ENCODE results near the gene TBC1D19. TPM values are rescaled to one million over a fixed set of nuclear protein-coding genes. Genes with fewer than 3 reads are reported as not detected.

The TBC1D19 gene
- total RNA-seq, 1 experiment from 2014 or later, result 2.2 TPM

DNA sequence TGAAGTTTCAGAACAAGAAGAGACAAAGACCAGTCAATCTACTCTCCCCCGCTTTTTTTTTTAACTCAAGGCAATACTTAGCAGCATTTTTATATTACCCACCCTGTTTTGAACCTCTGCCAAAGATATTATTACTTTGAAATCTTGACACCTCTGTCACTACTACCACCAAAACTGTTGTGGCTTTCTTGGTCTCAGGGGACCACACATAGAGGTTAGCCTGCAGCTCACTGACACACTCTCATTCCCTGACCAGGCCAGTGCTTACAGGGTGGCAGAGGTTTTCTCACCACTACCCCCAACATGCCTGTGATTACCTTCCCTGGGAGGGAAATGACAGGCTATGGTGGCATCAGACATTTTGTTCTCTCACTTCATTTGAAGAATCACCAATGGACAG lies 139.3 kb downstream of the TBC1D19 start:
- no peak for DNase-seq (ENCODE audit: low read depth, low spot score)
- intact Hi-C loops (cut with micrococcal nuclease; ENCODE audit: unreplicated experiment), result no loop called here
- in situ Hi-C loops (cut with HindIII; ENCODE audit: low pct_unique_long_range_greater_than_20kb, low sequenced_read_pairs), result no loop called here
- Histone ChIP-seq H3K36me3 (ENCODE audit: control insufficient read depth, insufficient read depth, low read length) (no peaks in the 10 kb centered on the region), H3K27me3 (ENCODE audit: control insufficient read depth, insufficient read depth, low read length) (no peaks in the 10 kb centered on the region), H3K4me1 (ENCODE audit: control insufficient read depth, insufficient read depth, low read length) (no peaks in the 10 kb centered on the region), H3K4me3 (ENCODE audit: low read depth in 2 of 2, low read length in 2 of 2) (no peak overlapping the region), H3K27ac (ENCODE audit: low read length) (no peak overlapping the region), H3K9me3 (ENCODE audit: control insufficient read depth, insufficient read depth, low read depth, low read length) (no peaks in the 10 kb centered on the region)
- POLR2A ChIA-PET, result no interaction called here
- CTCF ChIA-PET, result no interaction called here
- BruUV-seq (replicated peaks), result no TSS peak
- ATAC-seq, result no peak
- TF ChIP-seq, protein P1, sequence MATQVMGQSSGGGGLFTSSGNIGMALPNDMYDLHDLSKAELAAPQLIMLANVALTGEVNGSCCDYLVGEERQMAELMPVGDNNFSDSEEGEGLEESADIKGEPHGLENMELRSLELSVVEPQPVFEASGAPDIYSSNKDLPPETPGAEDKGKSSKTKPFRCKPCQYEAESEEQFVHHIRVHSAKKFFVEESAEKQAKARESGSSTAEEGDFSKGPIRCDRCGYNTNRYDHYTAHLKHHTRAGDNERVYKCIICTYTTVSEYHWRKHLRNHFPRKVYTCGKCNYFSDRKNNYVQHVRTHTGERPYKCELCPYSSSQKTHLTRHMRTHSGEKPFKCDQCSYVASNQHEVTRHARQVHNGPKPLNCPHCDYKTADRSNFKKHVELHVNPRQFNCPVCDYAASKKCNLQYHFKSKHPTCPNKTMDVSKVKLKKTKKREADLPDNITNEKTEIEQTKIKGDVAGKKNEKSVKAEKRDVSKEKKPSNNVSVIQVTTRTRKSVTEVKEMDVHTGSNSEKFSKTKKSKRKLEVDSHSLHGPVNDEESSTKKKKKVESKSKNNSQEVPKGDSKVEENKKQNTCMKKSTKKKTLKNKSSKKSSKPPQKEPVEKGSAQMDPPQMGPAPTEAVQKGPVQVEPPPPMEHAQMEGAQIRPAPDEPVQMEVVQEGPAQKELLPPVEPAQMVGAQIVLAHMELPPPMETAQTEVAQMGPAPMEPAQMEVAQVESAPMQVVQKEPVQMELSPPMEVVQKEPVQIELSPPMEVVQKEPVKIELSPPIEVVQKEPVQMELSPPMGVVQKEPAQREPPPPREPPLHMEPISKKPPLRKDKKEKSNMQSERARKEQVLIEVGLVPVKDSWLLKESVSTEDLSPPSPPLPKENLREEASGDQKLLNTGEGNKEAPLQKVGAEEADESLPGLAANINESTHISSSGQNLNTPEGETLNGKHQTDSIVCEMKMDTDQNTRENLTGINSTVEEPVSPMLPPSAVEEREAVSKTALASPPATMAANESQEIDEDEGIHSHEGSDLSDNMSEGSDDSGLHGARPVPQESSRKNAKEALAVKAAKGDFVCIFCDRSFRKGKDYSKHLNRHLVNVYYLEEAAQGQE (IDR thresholded peaks at IDR 0.05; ENCODE audit: insufficient read depth in 1 of 2, low read depth in 2 of 2, low read length in 1 of 2), result no peak
- TF ChIP-seq POLR2AphosphoS5 (IDR thresholded peaks at IDR 0.05; ENCODE audit: low read depth, low read length) (no peak), SIN3A (IDR thresholded peaks at IDR 0.05; ENCODE audit: borderline replicate concordance, insufficient read depth, low read depth, low read length) (no peak), TCF7L2 (IDR thresholded peaks at IDR 0.05; ENCODE audit: low read depth, low read length) (no peak)
- TF ChIP-seq, protein P2, sequence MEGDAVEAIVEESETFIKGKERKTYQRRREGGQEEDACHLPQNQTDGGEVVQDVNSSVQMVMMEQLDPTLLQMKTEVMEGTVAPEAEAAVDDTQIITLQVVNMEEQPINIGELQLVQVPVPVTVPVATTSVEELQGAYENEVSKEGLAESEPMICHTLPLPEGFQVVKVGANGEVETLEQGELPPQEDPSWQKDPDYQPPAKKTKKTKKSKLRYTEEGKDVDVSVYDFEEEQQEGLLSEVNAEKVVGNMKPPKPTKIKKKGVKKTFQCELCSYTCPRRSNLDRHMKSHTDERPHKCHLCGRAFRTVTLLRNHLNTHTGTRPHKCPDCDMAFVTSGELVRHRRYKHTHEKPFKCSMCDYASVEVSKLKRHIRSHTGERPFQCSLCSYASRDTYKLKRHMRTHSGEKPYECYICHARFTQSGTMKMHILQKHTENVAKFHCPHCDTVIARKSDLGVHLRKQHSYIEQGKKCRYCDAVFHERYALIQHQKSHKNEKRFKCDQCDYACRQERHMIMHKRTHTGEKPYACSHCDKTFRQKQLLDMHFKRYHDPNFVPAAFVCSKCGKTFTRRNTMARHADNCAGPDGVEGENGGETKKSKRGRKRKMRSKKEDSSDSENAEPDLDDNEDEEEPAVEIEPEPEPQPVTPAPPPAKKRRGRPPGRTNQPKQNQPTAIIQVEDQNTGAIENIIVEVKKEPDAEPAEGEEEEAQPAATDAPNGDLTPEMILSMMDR (IDR thresholded peaks at IDR 0.05), result no peak

DNA sequence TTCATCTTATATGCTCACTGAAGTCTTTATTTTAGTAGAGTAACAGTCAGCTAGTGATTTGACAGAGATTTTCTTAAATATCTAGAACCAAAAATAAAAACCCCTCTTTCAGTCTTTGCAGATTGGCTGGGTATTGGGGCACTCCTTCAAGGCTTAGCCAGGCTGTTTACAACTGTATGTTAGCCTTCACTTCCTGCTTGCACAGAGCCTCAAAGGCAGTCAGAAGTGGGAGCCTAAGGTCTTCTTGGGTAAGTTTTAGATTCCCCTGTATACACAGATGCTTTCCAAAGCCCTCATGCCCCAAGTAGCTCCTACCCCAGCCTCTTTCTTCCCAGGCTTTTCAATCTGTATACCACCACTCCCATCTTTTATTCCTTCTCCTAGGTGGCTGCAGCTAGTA lies 140.7 kb downstream of the TBC1D19 start:
- in situ Hi-C loops (cut with HindIII; ENCODE audit: low pct_unique_long_range_greater_than_20kb, low sequenced_read_pairs), result no loop called here
- CTCF ChIA-PET, result no interaction called here

More for the DNA sequence above, 140.7 kb downstream of the TBC1D19 start:
- no peak for ATAC-seq
- no peaks in the 10 kb centered on the region for H3K9me3 ChIP-seq (ENCODE audit: control insufficient read depth, insufficient read depth, low read depth, low read length)
- H3K4me3 ChIP-seq (ENCODE audit: low read depth in 2 of 2, low read length in 2 of 2), result no peak overlapping the region
- no peak for DNase-seq (ENCODE audit: low read depth, low spot score)
- TF ChIP-seq, protein P2 (IDR thresholded peaks at IDR 0.05), result no peak
- TF ChIP-seq POLR2AphosphoS5 (IDR thresholded peaks at IDR 0.05; ENCODE audit: low read depth, low read length), result no peak
- TF ChIP-seq, protein P1 (IDR thresholded peaks at IDR 0.05; ENCODE audit: insufficient read depth in 1 of 2, low read depth in 2 of 2, low read length in 1 of 2), result no peak
- TF ChIP-seq SIN3A (IDR thresholded peaks at IDR 0.05; ENCODE audit: borderline replicate concordance, insufficient read depth, low read depth, low read length), result no peak
- no peak for TF ChIP-seq TCF7L2 (IDR thresholded peaks at IDR 0.05; ENCODE audit: low read depth, low read length)
- H3K4me1 ChIP-seq (ENCODE audit: control insufficient read depth, insufficient read depth, low read length), result no peaks in the 10 kb centered on the region
- H3K27me3 ChIP-seq (ENCODE audit: control insufficient read depth, insufficient read depth, low read length), result no peaks in the 10 kb centered on the region
- no TSS peak for BruUV-seq (replicated peaks)
- H3K36me3 ChIP-seq (ENCODE audit: control insufficient read depth, insufficient read depth, low read length), result no peaks in the 10 kb centered on the region
- intact Hi-C loops (cut with micrococcal nuclease; ENCODE audit: unreplicated experiment), result no loop called here
- no peak overlapping the region for H3K27ac ChIP-seq (ENCODE audit: low read length)
- POLR2A ChIA-PET, result no interaction called here

Measured in Panc1 (cell line).